Caco-2 (cell line): Measurements from ENCODE around the gene SRBD1. TPM values are rescaled to one million over a fixed set of nuclear protein-coding genes. Genes with fewer than 3 reads are reported as not detected.

Source experiments
- BruUV-seq: library from RNA; stranded (reverse); fragments of 400-500 nt; replicated peaks from 2 replicates; lab custom pipeline; 2021; lab: Mats Ljungman, UMichigan
- CTCF ChIA-PET: fragments of 300-600 bp; sonication (Branson Sonifier 250); formaldehyde crosslinking; loops from one replicate; lab custom pipeline; 2022; ENCODE audit warnings: antibody characterized with exemption; lab: Charles Lee
- POLR2A ChIA-PET: fragments of 300-600 bp; sonication (Branson Sonifier 250); formaldehyde crosslinking; loops from one replicate; lab custom pipeline; 2022; ENCODE audit warnings: antibody characterized with exemption; lab: Charles Lee
- DNase-seq, 2 experiments: peaks; one replicate each; pipeline versions ENCODE4 v3.0.0 to v3.0.0-alpha.2; 2020 to 2022
- H3K27me3 ChIP-seq: replicated peaks from 2 replicates; pipeline ENCODE4 v1.6.0; 2011; ENCODE audit warnings: low read length; ENCODE audit not compliant: control insufficient read depth, insufficient read depth
- H3K36me3 ChIP-seq: 2 replicates; pipeline ENCODE4 v1.5.1; 2011; ENCODE audit warnings: low read length; ENCODE audit not compliant: control insufficient read depth, insufficient read depth
- H3K4me1 ChIP-seq: fragments of 250-450 bp; sonication (Bioruptor Pico); 2 replicates; pipeline ENCODE4 v1.5.1; 2020; ENCODE audit warnings: mild to moderate bottlenecking
- H3K4me3 ChIP-seq: 2 replicates; pipeline ENCODE4 v1.5.1; 2011; ENCODE audit warnings: low read depth, mild to moderate bottlenecking, control low read depth, low read length
- H3K9me3 ChIP-seq: fragments of 250-450 bp; sonication (Bioruptor Pico); 2 replicates; pipeline ENCODE4 v1.5.1; 2020; ENCODE audit warnings: mild to moderate bottlenecking, moderate library complexity
- H3K27ac Mint-ChIP-seq: one replicate; pipeline ENCODE4 v1.8.0; 2022; ENCODE audit warnings: mixed read lengths; ENCODE audit not compliant: unreplicated experiment
- H3K27me3 Mint-ChIP-seq: one replicate; pipeline ENCODE4 v1.8.0; 2022; ENCODE audit warnings: mixed read lengths; ENCODE audit not compliant: insufficient read depth, unreplicated experiment
- H3K36me3 Mint-ChIP-seq: one replicate; pipeline ENCODE4 v1.8.0; 2022; ENCODE audit warnings: mild to moderate bottlenecking, mixed read lengths; ENCODE audit not compliant: insufficient read depth, unreplicated experiment
- H3K4me1 Mint-ChIP-seq: one replicate; pipeline ENCODE4 v1.8.0; 2022; ENCODE audit warnings: low read depth, mixed read lengths; ENCODE audit not compliant: unreplicated experiment
- H3K4me3 Mint-ChIP-seq: one replicate; pipeline ENCODE4 v1.8.0; 2022; ENCODE audit warnings: mild to moderate bottlenecking, moderate library complexity, mixed read lengths; ENCODE audit not compliant: unreplicated experiment
- H3K9me3 Mint-ChIP-seq: one replicate; pipeline ENCODE4 v1.8.0; 2022; ENCODE audit warnings: mixed read lengths; ENCODE audit not compliant: unreplicated experiment
- CTCF ChIP-seq, 2 experiments: fragments of 200-600 bp in 1 of 2; IDR thresholded peaks; 1 replicate in 1 of 2; 2 replicates in 1 of 2; pipeline versions ENCODE4 v1.5.1 to v1.8.0; 2011 to 2022; ENCODE audit warnings: antibody characterized with exemption in 1 of 2, control low read depth in 1 of 2, inconsistent platforms in 1 of 2, low read depth in 1 of 2, low read length in 1 of 2, mild to moderate bottlenecking in 1 of 2, moderate library complexity in 1 of 2; ENCODE audit not compliant: insufficient read depth in 1 of 2, severe bottlenecking in 1 of 2, unreplicated experiment in 1 of 2
- intact Hi-C: fragments of 100-400 bp; cut with micrococcal nuclease; formaldehyde crosslinking; loops from one replicate; pipeline ENCODE4 v1.10.0; 2022; ENCODE audit not compliant: unreplicated experiment
- total RNA-seq: library from RNA; stranded (reverse); gene quantifications from 2 replicates; pipeline ENCODE4 v1.2.3, GENCODE V29; 2022

The SRBD1 gene
- total RNA-seq, 1 experiment from 2014 or later, result 15.8 TPM

DNA sequence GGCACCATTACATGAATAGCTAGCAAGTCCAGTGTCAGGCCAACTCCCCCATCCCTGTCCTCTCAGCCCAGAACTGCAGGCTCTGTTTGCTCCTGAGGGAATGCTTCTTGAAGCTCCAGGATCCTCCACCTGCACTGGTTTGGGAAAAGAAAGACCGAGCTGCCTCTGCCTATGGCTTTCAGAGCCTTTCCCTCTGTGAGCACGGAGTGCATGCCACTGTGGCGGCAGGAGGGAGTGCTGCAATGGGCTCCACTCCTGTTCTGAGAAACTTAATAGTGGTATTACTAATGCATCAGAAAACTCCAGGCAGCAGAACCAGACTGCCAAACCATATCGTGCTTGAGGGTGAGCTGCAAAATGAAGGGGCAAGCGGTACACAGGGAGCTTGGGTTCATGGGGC lies 271.8 kb downstream of the SRBD1 start:
- no TSS peak for BruUV-seq
- no peak for DNase-seq
- Mint-ChIP-seq H3K9me3 (peaks cover 9% of the 10 kb centered on the region), H3K4me3 (no peak overlapping the region), H3K27me3 (peaks cover 6% of the 10 kb centered on the region), H3K4me1 (no peaks in the 10 kb centered on the region), H3K36me3 (no peaks in the 10 kb centered on the region), H3K27ac (no peak overlapping the region)
- intact Hi-C loops, result no loop called here
- ChIA-PET POLR2A (no interaction called here), CTCF (no interaction called here)
- TF ChIP-seq CTCF (IDR thresholded peaks at IDR 0.05; ENCODE audit: insufficient read depth in 1 of 2, low read depth in 1 of 2, low read length in 1 of 2, severe bottlenecking in 1 of 2, unreplicated experiment in 1 of 2), result no peak
- Histone ChIP-seq H3K27me3 (no peaks in the 10 kb centered on the region), H3K4me1 (no peaks in the 10 kb centered on the region), H3K9me3 (no peaks in the 10 kb centered on the region), H3K36me3 (no peaks in the 10 kb centered on the region), H3K4me3 (no peak overlapping the region)

Other genes starting within 250 kb of the SRBD1 start
- 3.6 and 4.4 TPM in 2 replicates for gene PRKCE, start 40.4 kb upstream of the SRBD1 start, total RNA-seq